K562 (cell line): ENCODE results near the gene ERP29. TPM values are rescaled to one million over a fixed set of nuclear protein-coding genes. Genes with fewer than 3 reads are reported as not detected.

Experiments
- ARHGAP35 ChIP-seq: fragments of 450-650 bp; IDR thresholded peaks from 2 replicates; pipeline ENCODE4 v1.6.1; 2018; ENCODE audit not compliant: partially characterized antibody
- ASH1L ChIP-seq: fragments of 450-650 bp; IDR thresholded peaks from 2 replicates; pipeline ENCODE4 v1.6.1; 2018; ENCODE audit warnings: borderline replicate concordance, mild to moderate bottlenecking, low read depth; ENCODE audit not compliant: partially characterized antibody
- ETS2 ChIP-seq: IDR thresholded peaks from 2 replicates; pipeline ENCODE4 v1.6.1; 2016; ENCODE audit warnings: borderline replicate concordance, missing genetic modification characterization, mild to moderate bottlenecking, moderate library complexity, missing compliant biosample characterization; ENCODE audit not compliant: poor library complexity, severe bottlenecking
- GATA2 ChIP-seq: sonication (generic); formaldehyde crosslinking; IDR thresholded peaks from 2 replicates; pipeline ENCODE4 v1.4.0; 2020; ENCODE audit warnings: mild to moderate bottlenecking, missing genetic modification reagents
- HDAC3 ChIP-seq: fragments of 450-650 bp; IDR thresholded peaks from 2 replicates; pipeline ENCODE4 v1.6.1; 2018; ENCODE audit warnings: borderline replicate concordance, mild to moderate bottlenecking, moderate library complexity; ENCODE audit not compliant: partially characterized antibody
- HNRNPH1 ChIP-seq: fragments of 200-400 bp; formaldehyde crosslinking; optimal IDR thresholded peaks from 2 replicates; pipeline ENCODE3; 2017; ENCODE audit warnings: low read depth, mild to moderate bottlenecking, low read length, moderate library complexity
- ILF3 ChIP-seq: fragments of 450-650 bp; IDR thresholded peaks from 2 replicates; pipeline ENCODE4 v1.6.1; 2018; ENCODE audit warnings: antibody characterized with exemption, mild to moderate bottlenecking, moderate library complexity, borderline replicate concordance
- ZC3H8 ChIP-seq: fragments of 450-650 bp; IDR thresholded peaks from 2 replicates; pipeline ENCODE4 v1.6.1; 2017
- ZNF217 ChIP-seq: sonication (generic); formaldehyde crosslinking; IDR thresholded peaks from 2 replicates; pipeline ENCODE4 v1.8.0; 2022; ENCODE audit warnings: mild to moderate bottlenecking, missing genetic modification reagents
- ZNF263 ChIP-seq: sonication (generic); formaldehyde crosslinking; IDR thresholded peaks from 2 replicates; pipeline ENCODE4 v1.8.0; 2022; ENCODE audit warnings: mild to moderate bottlenecking, missing genetic modification reagents, borderline replicate concordance
- ZNF318 ChIP-seq, 2 experiments: fragments of 450-650 bp; IDR thresholded peaks; 2 replicates each; pipeline ENCODE4 v1.6.1; 2016; ENCODE audit warnings: mild to moderate bottlenecking in 2 of 2, borderline replicate concordance in 1 of 2, low read depth in 1 of 2, moderate library complexity in 1 of 2
- ZNF780A ChIP-seq: fragments of 250-450 bp; sonication (Bioruptor Pico); IDR thresholded peaks from 2 replicates; pipeline ENCODE4 v1.5.0; 2021; ENCODE audit warnings: mild to moderate bottlenecking
- polyA plus RNA-seq, 8 experiments: library from polyadenylated mRNA; depleted of rRNA in 4 of 8; stranded (reverse) in 5 of 8; unstranded in 3 of 8; fragments of >200 nt; fragmentation: Nextera tagmentation in 2 of 8; fragmentation: Illumina TruSeq in 1 of 8; extraction: Ambion mirVana in 2 of 8; extraction: Trizol in 1 of 8; gene quantifications; 2 replicates each; pipeline versions ENCODE4 v1.2.1 to v1.2.3, GENCODE V29; 2011 to 2014; ENCODE audit warnings: inconsistent platforms in 1 of 8, missing spikeins in 1 of 8
- total RNA-seq, 7 experiments: library from RNA; depleted of rRNA in 6 of 7; stranded (reverse); fragments of >200 nt in 6 of 7; fragmentation: Illumina TruSeq in 2 of 7; extraction: Trizol in 2 of 7; gene quantifications; 2 replicates each; pipeline versions ENCODE4 v1.2.1 to v1.2.3, GENCODE V29; 2011 to 2021; ENCODE audit warnings: low replicate concordance in 1 of 7
- TF ChIP-seq, protein P1 (sequence below), 2 experiments: IDR thresholded peaks; 2 replicates each; pipeline ENCODE4 v1.6.1; 2012; ENCODE audit warnings: improper control_type of control experiment in 2 of 2, low read depth in 2 of 2, low read length in 2 of 2, borderline replicate concordance in 1 of 2
- TF ChIP-seq, protein P2 (sequence below): fragments of 250-450 bp; sonication (Bioruptor Pico); IDR thresholded peaks from 2 replicates; pipeline ENCODE4 v1.4.0; 2020; ENCODE audit warnings: borderline replicate concordance

The ERP29 gene
- total and polyA plus RNA-seq, 9 of the 15 experiments (the other 6 are each of a cell fraction or from before 2014, with no cell fraction given): 42.4 to 146 (median 111) TPM

DNA sequence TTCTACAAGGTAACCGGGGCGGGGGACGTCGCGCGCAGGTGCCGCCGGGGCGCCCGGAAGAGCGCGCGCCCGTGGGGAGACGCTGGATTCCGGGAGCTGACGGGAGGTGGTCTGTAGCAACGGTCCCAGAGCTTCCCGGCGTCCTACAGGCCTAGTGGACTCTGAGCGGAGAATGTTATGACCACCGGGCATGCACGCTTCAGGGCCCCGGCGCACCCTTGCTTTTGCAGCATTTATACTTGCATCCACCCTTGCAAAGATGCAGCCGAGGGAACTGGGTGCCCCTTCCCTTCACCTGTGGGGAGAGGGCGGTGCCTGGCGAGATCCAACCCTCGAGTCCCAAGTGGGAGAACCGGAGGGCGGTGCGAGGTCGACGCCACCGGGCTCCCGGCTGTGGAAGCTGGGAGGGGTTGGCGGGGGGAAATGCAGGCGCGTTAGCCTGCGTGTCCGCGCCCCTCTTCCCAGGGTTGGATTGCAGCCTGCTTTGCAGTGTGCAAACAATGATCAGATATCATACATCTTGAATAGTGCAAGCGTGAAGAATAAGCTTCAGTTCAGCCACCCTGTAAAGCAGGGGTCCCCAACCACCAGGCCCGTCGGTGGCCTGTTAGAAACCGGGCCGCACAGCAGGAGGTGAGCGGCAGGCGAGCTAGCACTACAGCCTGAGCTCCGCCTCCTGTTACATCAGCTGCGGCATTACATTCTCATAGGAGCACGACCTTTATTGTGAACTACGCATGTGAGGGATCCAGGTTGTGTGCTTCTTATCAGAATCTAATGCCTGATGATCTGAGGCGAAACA lies 576 bp downstream of the ERP29 start (continued):
- TF ChIP-seq ZNF318 (IDR thresholded peaks at IDR 0.05; ENCODE audit: borderline replicate concordance in 1 of 2, low read depth in 1 of 2): peak in 1 of 2 experiments; percentile 61; a peak in 1 of 4 replicates
- no peak for TF ChIP-seq HDAC3
- no peak for TF ChIP-seq ETS2 (tag)
- no peak for TF ChIP-seq ZNF217
- TF ChIP-seq, protein P1, sequence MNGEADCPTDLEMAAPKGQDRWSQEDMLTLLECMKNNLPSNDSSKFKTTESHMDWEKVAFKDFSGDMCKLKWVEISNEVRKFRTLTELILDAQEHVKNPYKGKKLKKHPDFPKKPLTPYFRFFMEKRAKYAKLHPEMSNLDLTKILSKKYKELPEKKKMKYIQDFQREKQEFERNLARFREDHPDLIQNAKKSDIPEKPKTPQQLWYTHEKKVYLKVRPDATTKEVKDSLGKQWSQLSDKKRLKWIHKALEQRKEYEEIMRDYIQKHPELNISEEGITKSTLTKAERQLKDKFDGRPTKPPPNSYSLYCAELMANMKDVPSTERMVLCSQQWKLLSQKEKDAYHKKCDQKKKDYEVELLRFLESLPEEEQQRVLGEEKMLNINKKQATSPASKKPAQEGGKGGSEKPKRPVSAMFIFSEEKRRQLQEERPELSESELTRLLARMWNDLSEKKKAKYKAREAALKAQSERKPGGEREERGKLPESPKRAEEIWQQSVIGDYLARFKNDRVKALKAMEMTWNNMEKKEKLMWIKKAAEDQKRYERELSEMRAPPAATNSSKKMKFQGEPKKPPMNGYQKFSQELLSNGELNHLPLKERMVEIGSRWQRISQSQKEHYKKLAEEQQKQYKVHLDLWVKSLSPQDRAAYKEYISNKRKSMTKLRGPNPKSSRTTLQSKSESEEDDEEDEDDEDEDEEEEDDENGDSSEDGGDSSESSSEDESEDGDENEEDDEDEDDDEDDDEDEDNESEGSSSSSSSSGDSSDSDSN (IDR thresholded peaks at IDR 0.05; ENCODE audit: borderline replicate concordance in 1 of 2, low read depth in 2 of 2, low read length in 2 of 2): peak; percentile 24 to 58; a peak in 3 of 4 replicates
- TF ChIP-seq, protein P2, sequence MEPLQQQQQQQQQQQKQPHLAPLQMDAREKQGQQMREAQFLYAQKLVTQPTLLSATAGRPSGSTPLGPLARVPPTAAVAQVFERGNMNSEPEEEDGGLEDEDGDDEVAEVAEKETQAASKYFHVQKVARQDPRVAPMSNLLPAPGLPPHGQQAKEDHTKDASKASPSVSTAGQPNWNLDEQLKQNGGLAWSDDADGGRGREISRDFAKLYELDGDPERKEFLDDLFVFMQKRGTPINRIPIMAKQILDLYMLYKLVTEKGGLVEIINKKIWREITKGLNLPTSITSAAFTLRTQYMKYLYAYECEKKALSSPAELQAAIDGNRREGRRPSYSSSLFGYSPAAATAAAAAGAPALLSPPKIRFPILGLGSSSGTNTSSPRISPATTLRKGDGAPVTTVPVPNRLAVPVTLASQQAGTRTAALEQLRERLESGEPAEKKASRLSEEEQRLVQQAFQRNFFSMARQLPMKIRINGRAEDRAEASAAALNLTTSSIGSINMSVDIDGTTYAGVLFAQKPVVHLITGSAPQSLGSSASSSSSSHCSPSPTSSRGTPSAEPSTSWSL (CRISPR knock-in tag): no peak
- no peak for TF ChIP-seq HNRNPH1
- no peak for TF ChIP-seq ZC3H8
- TF ChIP-seq ZNF780A: no peak
- TF ChIP-seq GATA2 (CRISPR knock-in tag): 0 out of 2 replicates have a peak, but pooled peaks have one; percentile 33
- TF ChIP-seq ARHGAP35: no peak
- peak; percentile 54; the same call in 1 of the 2 replicates for TF ChIP-seq ZNF263 (CRISPR knock-in tag)
- no peak for TF ChIP-seq ILF3
- TF ChIP-seq ASH1L: no peak
